Stimulated activated CD4-positive, alpha-beta T cell treated with anti-CD3 and anti-CD28 coated beads, Interleukin-4, amount 100 ng/mL, for 4 hours (primary cell): ENCODE results near the gene CDCA4.

ENCODE experiments used
- DNase-seq, 2 experiments: peaks; one replicate each; pipeline ENCODE4 v3.0.0-alpha.2; 2020

The CDCA4 gene

DNA sequence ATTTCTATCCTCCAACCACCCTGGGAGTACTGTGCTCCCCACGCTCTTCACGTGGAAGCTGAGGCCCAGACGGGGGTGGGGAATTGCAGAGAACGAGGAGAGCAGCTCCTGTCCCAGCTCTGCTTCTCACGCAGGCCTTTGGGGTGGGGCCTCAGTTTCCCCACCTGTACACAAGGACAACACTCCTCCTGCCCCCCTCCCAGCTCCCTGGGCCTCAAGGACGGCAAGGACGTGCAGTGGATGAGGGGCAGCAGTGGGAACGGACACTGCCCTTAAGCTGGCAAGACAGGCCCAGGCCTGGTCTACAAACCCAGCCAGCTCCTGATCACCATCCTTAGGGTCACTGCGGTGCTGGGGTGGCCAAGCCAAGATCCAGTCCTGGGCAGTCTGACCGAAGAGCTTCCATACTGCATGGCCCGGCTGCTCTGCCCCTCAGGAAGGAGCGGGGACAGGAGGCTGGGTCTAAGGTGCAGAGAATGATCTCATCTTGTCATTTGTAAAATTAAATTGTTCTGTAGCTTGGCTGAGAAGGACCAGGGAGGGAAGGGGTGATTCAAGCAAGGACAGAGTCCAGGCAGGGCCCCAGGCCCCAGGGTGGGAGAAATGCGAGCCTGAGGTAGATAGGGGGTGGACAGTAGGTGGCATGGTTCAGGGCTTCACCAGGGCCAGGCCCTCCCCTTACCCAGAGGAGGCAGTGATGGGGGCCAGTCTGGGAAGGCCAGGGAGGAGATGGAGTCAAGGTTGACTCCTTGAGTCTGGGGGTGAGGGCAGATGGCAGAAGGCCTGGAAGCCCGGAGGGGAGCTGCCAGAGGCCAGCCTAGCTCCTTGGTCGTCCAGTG, 36.6 kb downstream of the CDCA4 start:
- no peak for DNase-seq

GRCh38 chr14:104983231-104983721, 37.6 kb downstream of the CDCA4 start:
- DNase-seq, result no peak

DNA sequence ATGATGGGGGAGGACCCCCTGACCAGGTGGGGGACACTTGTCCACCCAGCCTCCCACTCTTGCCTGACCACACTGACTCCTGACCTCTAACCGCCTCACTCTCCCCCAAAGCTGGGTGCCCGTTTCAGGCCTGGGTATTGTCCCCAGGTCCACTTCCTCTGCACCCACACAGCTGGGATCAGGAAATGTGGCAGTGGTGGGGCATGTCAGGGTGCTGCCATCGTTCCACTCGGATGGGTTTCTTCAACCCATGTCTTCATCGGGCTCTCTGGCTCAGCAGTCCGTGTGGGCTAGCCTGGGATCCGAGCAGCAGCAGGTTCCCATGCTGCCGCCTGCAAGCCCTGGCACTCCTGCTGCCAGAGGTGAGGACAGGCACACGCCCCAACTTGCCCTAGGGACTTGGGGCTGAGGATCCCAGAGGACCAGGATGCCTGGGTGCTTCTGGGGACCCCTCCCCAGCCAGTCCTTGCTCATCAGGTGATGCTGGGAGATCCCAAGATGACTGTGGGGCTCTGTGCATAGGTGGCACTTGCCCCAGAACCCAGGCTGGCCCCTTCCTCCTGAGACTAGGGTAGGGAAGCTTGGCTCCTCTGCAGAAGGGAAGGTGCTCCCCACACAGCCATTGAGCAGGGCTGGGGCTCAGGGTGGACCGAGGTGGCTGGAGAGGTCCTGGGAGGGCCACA, 38.2 kb downstream of the CDCA4 start:
- DNase-seq, result no peak

DNA sequence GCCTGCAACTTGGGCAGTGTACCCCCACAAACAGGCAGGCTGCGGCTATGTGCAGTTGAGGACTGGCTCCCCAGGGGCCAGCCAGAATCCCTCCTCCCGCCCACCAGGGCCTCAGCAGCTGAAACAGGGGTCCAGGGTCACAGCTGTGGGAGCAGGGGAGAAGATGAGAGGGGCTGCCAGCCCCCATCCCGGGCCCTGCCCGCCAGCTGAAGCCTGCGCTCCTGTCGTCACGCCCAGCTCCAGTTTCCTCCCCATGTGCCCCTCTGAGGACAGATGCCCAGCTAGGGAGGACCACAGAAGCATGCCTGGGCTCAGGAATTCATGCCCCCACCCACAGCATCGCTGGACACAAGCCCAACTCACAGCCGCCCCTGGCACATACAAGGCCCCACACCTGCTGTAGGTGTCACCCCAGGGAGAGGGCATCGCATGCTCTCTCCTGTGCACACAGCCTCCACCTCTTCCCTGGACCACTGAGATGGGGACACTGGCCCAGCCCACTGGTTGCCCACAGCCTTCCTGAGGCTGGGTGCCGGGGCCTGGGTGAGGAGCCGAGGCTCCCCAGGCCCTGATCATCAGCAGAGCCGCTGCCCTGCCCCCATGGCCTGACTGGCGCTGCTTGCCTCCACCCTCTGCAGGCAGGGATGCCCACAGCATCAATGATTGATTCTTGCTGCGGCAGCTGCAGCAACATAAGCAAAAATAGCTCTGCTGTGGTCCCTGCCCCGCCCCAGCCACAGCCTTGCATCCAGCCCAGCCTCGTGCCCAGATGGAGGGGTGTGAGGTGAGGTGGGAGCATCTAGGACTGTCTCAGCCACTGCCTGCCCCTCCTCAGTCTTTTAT, 39.0 kb downstream of the CDCA4 start:
- DNase-seq, result no peak

DNA sequence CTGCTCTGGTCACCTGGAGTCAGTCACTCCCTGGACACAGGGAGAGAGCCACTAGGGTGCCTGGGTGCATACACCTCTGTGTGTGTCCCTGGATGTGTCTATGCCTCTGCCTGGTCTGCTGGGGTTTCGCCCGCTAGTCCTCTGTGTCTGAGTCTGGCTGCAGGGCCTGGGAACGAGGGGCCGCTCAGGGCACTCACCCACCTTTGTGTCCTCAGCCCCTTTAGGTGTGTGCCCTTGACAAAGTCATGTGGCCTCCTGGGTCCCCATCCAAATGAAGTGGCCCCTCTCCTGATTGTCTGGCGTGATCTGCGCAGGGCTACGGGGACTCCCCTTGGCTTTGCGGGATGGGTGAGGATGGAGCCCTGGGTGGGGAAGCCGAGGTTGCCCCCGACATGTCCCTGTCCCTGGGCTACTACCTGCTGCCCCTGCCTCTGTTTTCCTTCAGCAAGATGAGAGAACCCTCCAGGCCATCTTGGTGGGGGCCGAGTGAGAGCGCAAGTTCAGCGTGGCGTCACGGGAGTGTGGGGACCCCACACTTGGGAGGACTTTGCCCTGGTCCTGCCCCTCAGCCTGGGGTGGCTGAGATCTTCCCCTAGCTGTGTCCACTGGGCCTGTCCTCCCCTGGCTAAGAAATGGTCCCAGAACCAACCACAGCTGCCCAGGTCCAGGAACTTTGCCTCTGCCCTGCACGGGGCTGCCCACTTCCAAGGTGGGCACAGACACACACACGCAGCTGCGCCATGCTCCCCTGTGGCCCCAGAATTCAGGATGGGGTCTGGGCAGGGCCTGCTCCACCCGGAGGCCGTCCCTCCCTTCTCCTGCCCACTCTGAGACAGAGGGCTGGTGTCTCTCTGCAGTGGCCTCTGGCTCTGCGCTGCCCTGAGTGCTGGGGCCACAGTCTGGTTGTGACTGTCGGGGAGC, 40.0 kb downstream of the CDCA4 start:
- DNase-seq, result no peak

DNA sequence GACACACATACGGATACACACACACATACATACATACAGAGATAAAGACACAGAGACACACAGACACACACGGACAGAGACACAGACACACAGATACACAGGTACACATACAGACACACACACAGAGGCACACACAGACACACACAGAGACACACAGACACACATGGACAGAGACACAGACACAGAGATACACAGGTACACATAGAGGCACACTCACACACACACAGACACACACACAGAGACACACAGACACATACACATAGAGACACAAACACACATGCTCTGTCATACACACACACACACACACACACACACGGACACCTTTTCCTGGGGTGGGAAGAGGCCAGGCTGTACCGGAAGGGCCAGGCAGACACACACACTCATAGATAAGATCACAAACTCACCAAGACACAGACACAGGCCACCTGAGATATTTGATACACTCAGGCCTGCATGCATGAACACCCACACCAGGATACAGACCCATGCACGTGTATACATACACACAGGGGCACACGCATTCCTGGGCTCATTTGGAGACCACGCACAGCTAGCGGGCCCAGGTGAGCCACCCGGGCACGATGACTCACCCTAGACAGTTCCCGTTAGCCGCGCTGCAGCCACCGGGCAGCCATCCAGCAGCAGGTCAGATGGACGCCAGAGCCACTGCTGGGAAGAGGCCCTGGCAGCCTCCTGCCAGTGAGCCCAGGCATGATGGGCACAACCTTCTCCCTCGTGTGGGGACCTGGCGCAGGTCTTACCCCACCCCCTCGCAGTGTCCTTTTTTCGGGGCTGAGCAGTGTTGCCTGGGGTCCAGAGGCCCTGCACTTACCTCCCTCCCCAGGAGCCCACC, 40.9 kb downstream of the CDCA4 start:
- no peak for DNase-seq

DNA sequence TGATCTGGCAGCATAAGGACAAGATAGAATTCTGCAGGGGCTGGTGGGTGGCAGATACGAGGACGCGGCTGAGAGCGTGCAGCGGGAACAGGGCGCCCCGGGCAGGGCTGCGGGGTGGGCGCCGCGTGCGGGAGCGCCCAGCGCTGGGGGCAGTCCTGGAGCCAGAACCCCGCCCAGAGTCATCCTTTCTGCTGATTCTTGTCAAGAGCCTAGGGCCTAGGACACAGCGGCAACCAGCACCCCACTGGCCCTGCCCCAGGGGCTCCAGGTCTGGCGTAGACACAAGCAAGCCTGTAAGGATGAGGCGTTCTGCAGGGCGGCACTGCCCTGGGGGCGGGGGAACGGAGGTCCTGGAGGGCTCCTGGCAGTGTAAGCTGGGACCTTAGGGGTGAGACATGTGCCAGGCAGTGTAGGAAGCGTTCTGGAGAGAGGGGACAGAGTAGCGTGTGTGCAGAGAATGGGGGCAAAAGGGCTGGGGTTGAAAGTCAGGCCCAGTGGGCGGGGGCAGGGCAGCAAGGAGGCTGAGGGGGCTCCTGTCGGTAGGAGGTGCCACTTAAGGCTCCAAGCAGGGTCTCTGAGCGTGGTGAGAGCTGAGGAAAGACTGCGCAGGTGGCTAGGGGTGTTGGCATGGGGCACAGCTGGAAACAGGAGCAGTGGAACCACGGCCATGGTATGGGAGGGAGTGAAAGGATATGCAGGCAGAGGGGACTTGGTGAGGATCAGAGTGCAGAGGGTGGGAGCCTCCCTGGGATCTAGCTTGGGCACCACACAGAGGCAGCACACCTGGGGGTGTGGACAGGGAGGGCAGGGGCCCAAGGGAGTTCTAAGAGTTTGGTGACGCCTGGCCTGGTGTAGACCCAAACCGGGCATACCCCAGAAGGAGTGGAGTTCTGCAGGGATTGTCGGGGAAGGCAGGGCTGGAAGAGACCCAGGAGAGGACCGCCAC, 41.9 kb downstream of the CDCA4 start:
- no peak for DNase-seq

DNA sequence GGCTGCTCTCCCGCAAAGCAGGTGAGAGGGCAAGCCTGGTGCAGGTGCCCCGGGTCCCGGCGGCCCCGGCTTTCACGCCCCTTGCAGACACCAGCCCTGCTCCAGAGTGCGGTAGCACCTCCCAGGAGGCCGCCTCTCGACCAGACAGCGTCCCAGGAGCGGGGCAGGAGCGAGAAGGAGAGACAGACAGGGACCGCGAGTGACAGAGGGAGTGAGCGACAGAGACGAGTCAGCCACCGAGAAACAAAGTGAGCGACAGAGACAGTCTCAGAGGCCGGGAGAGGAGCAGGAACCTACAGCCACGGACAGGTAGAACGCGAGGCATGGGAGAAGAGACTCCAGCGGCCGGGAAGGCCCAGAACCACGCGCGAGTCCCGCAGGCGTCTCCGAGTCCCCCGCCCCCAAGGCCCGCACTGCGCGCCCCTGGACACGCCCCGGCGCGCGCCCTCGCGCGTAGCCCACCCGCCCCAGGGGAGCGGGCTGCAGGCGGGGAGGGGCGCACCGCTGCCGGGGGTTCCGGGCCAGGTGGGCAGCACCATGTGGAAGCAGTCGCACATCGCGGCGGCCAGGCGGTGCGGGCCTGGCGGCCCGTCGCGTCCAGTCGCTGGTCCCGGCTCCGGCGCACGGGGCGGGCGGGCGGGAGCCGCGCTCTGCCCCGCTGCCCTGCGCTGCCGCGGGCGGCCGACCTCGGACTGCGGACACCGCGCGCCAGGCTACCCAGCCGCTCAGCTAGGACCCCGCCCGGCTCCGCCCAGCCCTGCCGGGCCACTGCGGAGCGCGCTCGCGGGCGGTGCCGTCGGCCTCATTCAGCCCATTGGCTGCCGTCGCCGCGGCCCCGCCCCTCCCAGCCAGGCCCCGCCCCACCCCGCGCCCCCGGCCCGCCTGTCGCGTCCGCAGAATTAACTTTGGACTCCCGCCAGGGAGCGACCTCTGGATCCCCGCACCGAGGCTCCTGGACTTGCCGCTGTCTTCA, 42.9 kb downstream of the CDCA4 start, which contains the start of gene AHNAK2:
Gene AHNAK2 (minus strand): TSS at position 694 of the 973 bp plus-strand sequence. CDS start 137 bp downstream, at position 557.
- peak; percentile 31 to 61 for DNase-seq

DNA sequence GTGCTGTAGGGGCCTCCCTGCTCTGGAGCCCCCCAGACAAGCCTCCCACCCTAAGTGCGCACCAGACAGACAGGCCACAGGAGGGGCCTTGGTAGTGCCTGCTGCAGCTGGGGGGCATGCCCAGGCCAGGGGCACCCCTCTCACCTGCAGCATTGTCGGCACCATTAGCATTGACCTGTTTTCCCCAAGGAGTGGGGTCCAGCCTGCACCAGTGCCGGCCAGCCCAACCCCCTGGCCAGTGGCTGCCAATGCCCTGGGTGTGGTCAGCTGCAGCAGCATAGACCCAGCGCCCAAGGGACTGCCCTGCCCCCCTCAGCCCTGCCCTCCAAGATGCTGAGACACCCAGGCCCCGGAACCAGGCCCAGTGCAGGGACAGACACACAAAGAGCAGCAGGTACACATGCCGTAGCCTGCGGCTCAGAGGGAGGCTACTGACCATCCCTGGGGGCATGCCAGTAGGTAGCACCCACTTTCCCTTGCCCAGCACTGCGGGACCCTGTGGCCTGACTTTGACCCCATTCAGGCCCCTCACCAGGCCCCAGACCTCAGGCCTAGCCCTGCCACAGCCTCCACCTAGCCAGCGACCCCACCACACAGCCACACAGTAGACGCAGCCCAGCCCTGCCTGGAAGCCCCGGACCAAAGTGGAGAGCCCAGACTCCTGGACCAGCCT, 43.7 kb downstream of the CDCA4 start:
- DNase-seq, result no peak

- peak; percentile 75 to 86 for DNase-seq
These were observed 44.5 kb downstream of the CDCA4 start for GRCh38 chr14:104976198-104977007.

DNA sequence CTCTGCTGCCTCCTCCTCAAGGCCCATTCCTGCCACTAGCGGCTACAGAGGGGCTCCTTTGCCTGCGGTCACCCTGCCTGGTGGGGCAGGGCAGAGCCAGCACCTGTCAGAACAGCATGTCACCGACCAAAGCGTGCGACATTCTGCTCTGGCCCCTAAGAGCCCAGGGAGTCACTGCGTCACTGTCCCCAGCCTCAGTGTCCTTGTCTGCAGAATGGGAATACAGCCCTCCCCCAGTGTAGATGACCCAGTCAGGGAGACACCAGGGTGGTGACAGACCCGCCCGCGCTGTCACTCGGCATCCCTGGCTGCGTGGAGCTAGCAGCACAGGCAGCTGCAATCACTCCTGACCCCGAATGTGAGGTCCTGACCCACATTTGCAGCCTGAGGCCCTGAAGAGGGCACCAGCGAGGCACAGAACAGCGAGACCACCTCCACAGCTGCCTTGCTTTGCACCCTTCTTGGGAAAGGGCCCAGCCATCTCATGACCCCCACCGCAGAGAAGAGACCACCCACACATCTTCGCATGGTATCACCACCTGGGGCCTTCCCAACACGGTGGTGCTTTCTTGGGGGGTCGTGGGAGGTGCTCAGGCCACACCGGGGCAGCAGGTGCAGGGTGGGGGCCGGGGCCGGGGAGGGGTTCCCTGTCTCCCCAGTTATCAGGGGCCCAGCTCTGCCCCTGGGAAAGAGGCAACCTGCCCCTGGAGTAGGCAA, 45.2 kb downstream of the CDCA4 start:
- no peak for DNase-seq

DNA sequence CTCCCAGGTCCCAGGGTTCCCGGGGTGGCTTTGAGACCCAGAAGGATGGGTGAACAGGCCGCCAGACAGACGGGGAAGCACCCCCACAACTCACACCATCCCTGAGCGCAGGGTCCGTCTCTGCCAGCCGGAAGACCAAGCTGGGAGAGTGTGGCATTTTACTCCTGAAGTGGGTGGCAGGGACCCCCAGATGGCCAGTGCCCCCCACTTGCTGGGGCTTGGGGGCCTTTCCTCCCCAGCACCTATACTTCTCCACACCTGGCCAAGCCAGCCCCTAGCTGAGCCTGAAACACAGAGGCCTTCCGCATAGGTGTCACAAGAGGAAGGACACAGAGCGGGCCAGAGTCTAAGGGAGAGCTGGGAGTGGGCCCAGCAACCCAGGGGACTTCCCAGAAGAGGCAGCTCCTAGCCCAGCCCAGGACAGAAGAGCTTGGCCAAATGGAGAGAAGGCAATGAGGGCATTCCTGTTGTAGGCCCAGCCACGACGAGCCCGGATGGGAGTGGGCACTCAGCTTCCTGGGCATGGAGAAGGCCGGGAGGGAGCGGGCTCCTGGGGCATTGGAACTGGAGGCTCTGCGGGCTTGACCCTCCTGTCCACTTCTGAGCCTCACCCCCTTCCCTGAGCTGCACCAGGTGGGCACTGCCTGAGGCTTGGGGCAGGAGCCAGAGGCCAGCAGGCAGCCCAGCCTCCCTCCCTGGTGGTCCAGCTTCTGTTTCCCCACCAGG, 46.1 kb downstream of the CDCA4 start:
- no peak for DNase-seq

GRCh38 chr14:104974146-104974541, 46.7 kb downstream of the CDCA4 start:
- no peak for DNase-seq

GRCh38 chr14:104973385-104974145, 47.3 kb downstream of the CDCA4 start:
- DNase-seq, result no peak

DNA sequence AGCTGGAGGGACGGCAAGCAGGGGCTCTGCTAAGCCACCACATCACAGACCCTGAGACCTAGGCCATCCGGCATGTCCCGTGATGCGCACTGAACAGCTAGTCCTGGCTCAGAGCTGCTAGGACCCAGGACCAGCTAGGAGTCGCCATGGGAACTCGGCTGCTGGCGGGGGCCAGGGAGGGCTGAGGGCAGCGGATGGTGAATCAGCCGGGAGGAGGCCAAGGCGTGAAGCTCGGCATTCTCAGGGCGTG, 47.8 kb downstream of the CDCA4 start:
- DNase-seq, result no peak
